NCI-H446 (cell line): Measurements from ENCODE around the gene MS4A6A.
"Not testable (repeated sequence)": the region's sequence is repeated elsewhere in the genome, so short reads cannot be mapped to it uniquely, and the experiment has no call there.

Experiments used
- DNase-seq, 2 experiments: peaks; one replicate each; lab custom pipeline; 2025; lab: John Stamatoyannopoulos, UW

MS4A6A gene, protein sequence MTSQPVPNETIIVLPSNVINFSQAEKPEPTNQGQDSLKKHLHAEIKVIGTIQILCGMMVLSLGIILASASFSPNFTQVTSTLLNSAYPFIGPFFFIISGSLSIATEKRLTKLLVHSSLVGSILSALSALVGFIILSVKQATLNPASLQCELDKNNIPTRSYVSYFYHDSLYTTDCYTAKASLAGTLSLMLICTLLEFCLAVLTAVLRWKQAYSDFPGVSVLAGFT

DNA sequence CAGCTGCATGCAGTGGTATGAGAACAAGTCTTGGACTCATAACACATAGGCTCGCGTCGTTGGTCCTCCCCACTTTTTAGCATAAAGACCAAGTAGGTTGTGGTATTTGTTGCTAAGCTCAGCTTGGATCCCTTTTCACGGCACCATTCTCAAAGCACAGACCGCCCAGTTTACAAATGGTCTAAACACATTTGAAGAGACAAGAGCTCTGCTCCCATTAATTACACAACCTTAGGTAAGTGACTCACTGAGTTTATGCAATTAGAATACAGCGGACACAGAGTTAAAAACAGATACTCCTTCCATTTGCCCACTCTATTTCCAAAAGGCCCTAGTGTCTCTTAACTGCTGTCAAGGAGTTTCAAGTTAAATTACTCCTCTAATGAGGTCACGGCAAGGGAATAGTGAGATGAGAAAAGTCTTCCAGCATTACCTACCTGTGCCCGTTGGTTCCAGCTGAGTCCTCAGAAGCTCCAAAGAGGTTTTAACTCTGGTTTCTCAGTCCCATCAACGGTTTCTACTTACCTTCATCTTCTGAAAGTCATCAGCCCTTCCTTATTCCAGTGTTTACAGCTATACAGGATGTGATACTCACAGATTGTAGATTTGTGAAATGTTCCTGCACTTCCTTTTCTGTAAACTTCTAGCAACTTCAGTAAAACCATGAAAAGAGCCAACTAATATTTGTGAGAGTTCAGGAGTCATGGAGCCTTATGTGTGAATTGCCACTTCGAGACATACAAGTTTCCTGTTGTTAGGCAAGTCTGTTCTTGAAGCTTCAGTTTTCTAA is at the start of gene MS4A6A:
Gene MS4A6A, minus strand, starts transcription at position 543 of the 790 bp plus-strand sequence. CDS start 1,356 bp downstream, outside the sequence.
- no peak for DNase-seq

DNA sequence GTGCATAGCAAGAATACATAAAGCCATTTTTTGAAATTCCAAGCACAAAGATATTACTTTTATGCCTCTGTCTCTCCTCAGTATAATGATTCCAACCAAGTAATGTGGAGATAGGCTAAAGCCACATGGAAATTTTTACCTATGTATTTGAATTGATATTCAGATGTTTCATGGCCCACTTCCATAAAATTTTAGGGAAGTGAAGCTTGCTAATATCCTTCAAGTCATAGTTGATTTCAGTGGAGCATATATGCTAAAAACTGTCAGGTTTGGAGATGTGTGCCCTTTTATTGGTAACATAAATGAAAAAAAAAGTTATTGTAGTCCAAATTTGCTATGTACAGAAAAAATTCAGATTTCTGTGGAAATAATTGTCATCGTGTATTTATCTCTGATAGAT is 47.8 kb upstream of the MS4A6A start:
- no peak for DNase-seq

DNA sequence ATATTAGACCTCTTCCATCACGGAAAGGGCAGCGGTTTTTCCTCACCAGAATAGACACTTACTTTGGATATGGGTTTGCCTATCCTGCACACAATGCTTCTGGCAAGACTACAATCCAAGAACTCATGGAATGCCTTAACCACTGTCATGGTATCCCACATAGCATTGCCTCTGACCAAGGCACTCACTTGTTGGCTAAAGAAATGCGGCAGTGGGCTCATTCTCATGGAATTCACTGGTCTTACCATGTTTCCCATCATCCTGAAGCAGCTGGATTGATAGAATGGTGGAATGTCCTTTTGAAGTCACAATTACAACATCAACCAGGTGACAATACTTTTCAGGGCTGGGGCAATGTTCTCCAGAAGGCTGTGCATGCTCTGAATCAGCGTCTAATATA is 39.3 kb upstream of the MS4A6A start:
- no peak for DNase-seq

DNA sequence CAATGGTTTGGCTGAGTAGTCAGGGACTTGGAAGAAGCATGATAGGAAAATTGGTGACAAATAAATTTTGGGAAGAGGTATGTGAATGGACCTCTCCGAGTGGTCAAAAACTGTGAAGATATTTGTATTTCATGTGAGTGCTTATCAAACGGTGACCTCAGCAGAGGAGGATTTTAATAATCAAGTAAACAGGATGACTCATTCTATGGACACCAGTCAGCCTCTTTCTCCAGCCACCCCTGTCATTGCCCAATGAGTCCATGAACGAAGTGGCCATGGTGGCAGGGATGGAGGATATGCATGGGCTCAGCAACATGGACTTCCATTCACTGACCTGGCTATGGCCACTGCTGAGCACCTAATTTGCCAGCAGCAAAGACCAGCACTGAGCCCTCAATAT is 38.8 kb upstream of the MS4A6A start:
- no peak for DNase-seq

DNA sequence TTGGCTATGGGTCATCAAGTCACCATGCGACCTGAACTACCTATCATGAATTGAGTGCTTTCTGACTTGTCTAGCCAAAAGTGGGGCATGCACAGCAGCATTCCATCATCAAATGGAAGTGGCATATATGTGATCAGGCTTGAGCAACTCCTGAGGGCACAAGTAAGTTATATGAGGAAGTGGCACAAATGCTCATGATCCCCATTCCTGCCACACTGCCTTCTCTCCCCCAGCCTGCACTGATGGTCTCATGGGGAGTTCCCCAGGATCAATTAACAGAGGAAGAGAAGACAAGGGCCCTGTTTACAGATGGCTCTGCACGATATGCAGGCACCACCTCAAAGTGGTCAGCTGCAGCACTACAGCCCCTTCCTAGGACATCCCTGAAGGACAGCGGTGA is 38.3 kb upstream of the MS4A6A start:
- DNase-seq, result no peak

DNA sequence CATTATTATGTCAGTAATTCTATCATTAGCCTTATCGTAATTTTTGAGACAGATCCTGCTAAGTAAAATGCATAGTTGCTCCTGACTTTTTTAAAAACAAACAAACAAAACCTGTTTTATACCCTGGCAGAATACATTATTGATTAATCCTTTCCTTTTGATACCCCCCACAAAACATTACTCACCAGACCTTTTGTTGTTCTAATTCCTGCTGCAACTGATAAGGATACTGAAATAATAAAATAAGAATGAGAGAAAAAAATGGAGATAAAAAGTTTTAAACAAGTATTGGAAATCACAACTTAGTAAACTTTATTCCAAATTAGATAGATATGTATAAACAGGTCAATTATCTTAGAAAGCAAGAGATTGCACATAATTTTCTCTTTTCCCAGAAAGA is 31.5 kb upstream of the MS4A6A start:
- no peak for DNase-seq

DNA sequence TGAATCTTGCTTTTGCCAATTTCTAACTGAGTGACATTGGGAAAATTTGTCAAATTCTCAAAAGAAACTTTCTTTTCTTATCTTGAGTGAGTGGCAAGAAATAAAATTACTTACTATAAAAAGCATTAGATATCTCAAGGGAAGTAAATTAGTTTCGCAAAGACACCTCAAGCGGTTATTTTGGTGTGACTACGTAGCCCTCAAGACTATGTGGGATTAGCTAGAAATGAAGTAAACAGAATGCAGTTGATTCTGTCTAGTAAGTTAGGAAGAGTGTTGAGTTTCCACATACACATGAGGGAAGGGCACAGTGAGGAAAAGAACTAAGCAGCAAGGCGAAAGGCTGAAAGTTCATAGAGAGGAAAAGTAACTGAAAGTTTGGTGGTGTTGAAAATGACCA is 28.3 kb upstream of the MS4A6A start:
- DNase-seq, result no peak

DNA sequence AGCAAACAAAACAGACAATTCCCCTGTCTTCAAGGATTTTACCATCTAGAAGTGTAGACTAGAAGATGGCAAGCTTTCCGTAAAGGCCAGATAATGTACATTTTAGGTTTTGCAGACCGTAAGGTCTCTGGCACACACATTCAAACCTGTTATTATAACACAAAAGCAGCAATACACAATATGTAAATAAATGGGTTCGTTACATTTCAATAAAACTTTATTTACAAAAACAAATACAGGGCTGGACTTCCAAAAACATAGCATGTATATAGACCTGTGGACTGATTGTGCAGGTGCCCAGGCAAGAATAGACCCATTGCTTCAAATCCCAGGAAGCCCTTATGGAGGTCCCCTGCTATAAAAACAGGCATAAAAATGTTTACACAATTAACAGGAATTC is 27.1 kb upstream of the MS4A6A start:
- no peak for DNase-seq

DNA sequence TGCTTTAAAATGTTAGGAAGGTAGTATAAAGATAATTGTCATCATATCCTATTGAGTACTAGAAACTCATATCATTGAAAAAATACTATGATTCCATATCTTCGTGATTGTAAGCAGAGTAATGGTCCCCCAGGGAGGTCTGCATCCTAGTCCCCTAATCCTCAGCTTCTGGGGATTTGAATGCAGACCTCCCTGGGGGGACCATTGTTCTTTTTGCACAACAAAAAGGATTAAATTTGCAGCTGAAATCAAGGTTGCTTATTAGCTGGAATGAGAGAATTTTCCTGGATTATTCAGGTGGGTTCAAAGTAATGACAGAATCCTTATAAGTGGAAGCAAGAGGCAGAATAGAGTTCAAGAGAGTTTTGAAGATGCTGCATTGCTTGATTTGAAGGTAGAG is 26.1 kb upstream of the MS4A6A start:
- no peak for DNase-seq

DNA sequence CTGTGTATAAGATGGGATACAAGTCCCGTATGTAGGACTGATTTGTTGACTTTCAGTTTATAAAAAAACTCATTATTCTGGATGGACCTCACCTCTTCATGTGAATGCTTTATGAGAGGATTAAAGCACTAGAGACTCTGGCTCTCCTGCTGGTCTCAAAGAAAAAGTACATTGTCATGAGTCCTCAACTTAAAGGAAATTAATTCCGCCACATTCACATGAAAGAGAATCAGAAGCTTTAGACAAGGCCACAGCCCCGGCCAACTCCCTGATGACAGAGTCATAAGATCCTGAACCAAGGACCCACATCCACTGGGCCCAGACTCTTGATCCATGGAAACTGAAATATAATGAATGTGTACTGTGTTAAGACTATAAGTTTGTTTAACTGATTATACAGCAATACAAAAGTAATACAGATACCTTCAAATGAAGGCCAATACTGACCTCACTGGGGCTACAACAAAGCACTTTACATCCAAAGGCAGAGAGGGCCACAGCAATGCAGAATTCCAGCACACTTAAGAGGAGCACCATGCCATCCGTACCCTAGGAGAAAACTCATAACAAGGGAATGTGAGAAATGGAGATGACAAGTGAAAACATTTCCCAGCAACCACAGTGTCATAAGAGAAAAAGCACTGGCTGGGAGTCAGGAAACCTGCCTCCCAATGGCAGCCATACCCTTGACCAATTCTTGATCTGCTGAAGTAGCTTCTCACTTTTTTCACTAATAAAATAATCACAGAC is 25.4 kb upstream of the MS4A6A start:
- no peak for DNase-seq

DNA sequence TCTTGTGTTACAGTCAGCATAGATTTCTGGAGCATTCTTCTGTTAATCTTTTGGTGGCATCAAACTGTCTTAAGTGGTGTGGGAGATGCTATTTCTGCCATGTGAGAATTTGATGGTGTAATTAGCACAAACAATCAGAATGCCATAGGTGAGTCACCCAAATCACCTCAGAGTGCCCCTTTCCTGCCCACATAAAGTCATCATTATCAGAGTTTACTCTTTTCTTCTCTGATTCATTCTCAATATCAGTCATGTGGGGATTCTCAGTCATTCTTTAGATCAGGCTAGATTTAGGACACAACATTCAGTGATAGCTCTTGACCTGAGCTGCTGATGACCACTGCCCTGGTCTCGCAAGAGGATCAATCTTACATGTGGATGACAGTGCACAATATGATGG is 23.7 kb upstream of the MS4A6A start:
- DNase-seq, result no peak

DNA sequence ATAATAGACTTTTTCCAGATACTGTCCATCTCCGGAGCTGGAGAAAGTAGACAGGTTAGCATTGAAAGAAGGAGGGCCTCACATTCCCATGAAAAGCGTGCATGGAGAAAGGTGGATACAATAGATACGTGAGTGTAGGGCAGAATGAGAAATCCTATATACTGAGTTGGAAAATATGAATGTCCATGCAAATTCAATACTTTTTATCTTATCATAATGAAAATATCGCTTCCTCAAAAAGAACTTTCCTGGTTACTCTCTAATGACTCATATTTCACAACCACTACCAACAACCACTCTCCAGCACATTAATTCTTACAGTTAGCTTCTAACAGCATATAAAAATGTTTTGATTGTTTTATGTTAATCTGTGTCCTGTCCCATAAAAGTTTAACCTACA is 22.0 kb upstream of the MS4A6A start:
- DNase-seq, result no peak

DNA sequence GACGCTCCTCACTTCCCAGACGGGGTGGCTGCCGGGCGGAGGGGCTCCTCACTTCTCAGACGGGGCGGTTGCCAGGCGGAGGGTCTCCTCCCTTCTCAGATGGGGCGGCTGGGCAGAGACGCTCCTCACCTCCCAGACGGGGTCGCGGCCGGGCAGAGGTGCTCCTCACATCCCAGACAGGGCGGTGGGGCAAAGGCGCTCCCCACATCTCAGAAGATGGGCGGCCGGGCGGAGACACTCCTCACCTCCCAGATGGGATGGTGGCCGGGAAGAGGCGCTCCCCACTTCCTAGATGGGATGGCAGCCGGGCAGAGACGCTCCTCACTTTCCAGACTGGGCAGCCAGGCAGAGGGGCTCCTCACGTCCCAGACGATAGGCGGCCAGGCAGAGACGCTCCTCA is 18.5 kb upstream of the MS4A6A start:
- DNase-seq, result not testable (repeated sequence)

DNA sequence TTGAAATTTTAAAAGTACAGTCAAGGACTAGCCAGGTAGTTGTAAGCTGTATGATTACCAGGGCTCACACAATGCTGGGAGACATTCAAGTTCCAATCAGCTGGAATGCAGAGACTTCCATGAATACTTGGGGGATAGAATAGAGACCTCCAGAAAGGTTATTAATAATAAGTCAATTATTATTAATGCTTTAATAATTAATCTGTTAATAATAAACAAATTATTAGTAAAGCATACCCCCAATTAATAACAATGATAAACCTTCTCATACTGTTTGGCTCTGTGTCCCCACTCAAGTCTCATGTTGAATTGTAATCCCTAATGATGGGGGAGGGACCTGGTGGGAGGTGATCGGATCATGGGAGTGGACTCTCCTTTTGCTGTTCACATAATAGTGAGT is 14.6 kb upstream of the MS4A6A start:
- DNase-seq, result no peak

DNA sequence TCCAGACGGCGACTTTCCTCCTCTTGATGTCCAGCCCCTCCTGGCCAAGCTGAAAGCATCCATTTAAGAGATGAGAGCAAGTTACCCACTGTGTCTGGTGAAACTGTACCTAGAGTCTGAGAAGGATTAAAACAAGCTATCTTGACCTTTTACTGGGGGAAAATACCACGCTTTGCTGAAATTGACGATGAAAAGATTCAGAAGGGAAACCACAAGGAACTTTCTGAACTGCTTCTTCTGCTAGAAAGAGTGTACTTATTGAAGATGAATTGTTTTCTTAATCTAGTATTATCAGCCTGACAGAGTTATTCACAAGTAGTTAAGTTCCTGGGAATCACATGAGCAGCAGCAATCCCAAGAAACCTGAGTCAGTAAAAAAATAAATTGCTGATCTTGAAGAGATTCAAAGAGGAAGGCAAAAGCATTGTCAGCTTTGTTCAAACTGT is 13.1 kb upstream of the MS4A6A start:
- no peak for DNase-seq

DNA sequence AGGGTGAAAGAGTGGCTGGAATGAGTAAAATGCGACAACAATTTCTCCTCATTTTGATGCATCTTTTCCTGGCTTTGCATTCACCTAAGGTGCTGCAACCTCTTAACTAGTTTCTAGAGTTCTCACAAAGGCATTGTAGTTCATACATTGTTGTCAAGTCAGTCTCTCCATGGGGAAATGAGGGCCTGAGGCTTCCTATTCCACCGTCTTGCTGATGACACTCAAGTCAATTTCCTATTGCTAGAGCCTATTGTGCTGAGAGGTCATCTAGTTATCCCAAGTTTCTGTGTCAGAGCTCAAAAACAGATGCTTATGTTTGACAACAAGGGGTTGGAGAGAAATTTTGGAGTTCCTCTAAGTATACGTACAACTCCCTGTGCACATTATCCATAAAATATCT is 11.6 kb upstream of the MS4A6A start:
- no peak for DNase-seq

DNA sequence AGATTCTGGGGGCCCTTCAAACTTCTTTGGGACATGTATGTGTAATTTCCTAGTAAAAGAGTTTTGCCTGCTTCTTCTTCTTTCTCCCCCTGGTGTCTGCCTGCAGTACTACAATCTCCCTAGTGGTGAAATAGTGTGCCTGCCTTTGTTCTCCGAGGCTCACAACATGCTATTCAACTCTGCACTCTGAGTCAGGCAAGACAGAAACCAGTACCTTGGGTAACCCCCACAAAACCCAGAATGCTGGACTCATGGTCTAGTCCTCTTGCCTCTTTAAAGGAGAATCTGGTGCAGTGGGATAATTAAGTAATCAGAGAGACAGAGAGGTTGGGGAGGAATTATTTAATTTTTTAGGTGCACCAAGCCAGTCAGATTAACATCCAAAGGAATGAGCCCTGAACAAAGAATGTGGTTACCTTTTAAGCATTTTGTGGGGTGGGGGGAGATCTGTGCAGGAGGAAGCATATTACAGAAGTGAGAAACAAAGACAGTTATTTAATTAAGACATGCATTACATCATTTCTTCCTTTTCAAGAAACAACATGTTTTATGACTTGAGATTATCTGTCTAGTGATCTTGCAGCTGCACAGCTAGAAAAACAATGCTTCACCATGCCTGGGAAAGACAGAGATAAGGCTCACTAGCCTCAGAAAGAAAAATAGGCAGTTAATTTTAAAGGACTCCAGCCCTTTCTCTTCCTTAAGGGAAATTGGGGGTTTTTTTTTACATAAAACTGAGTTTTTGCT is 11.0 kb upstream of the MS4A6A start:
- DNase-seq, result peak; percentile 23 to 72

DNA sequence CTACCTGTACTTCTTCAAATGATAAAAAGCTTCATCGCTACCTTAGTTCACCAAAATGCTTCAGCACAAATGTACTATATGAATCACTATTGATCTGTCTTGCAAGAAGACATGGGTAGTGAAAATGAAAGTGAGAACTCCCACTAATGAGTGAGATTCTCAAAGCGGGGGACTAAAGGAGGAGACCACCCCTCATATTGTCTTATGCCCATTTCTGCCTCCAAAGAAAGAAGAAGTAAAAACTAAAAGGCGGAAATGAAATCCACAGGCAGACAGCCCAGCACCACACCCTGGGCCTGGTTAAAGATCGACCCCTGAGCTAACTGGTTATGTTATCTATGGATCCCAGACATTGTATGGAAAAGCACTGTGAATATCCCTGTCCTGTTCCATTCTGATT is 9.7 kb upstream of the MS4A6A start:
- DNase-seq, result not testable (repeated sequence)

DNA sequence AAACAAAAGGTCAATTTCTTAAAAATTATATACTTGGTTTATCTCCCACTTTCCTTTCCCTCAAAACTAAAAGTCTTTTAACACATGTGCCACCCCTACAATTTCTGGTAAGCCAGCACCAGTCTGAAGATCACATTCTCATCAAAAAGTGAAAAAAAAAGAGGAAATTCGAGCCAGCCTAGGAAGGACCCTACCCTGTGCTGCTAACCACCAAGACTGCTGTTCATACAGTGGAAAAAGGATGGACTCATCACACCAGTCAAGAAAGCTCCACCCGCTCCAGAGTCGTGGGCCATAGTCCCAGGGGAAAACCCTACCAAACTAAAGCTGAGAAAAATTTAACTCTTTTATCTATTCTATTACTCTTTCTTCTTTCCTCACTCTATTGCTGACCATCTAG is 5.6 kb upstream of the MS4A6A start:
- DNase-seq, result not testable (repeated sequence)

DNA sequence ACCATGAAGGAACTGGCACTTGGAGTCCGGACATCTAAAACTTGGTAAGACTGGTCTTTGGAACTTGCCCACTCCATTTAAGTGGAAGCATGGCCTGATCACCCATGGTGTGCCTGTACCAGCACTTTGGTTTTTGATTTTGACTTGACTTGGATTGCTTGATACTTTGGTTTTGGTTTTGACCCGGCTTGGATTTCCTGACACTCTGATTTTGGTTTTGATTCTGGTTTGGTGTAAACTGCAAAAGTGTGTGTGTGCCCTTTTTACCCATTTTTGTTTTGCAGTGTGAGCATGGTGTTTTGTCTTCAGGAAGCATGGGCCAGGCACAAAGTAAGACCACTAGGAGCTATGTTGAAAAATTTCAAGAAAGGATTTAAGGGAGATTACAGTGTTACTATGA is 3.2 kb upstream of the MS4A6A start:
- not testable (repeated sequence) for DNase-seq

DNA sequence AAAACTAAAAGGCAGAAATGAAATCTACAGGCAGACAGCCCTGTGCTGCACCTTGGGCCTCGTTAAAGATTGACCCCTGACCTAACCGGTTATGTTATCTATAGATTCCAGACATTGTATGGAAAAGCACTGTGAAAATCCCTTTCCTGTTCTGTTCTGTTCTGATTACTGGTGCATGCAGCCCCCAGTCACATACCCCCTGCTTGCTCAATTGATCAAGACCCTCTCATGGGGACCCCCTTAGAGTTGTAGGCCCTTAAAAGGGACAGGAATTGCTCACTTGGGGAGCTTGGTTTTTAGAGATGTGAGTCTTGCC is 2.6 kb upstream of the MS4A6A start:
- not testable (repeated sequence) for DNase-seq

DNA sequence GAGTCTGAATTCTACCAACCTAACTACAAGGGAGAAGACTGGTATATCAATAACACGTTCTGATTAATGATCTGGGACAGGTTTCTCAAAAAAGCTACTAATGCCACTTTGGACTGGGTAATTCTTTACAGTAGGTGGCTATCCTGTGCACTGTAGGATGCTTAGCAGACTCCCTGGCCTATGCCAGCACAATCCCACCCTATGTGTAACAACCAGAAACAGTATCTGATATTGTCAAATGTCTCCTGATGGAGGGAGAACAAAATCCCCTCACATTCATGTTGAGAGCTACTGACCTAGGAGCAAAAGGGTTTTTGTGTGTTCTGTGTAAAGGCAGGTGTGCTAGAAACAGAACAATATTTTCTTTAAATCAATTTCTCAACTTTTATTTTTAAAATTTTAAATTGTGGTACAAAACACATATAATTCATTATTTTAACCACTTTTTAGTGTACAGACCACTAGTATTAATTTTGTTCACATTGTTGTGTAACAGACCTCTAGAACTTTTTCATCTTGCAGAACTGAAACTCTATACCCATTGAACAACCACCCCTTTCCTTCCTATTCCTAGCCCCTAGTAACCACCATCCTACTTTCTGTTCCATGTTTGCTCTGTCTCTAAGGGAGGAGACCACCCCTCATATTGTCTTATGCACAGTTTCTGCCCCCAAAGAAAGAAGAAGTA is 2.1 kb upstream of the MS4A6A start:
- no peak for DNase-seq
